ENCODE measurements around the gene DGKQ.

Gene DGKQ

DNA sequence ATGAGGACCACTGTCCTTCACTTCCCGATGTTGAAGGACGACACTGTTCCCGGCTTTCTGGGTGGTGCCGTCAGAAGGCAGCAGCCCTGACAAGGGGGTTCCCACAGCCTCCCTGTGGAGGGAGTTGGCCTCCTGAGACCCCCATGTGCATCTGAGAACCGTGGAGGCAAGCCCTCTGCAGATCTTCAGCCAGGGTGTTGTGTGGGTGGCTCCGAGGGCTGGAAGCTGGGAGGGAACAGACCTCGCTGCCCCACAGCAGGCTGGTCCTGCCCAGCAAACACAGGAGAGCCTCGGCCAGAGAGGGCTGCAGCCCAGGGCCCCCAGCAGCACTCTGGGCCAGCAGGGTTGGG is 16.2 kb downstream of the DGKQ start:
- no peaks in the 10 kb centered on the region for H3K9me2 ChIP-seq (replicated peaks; ENCODE audit: insufficient read depth, low read length)
- H3K9me3 ChIP-seq (replicated peaks; ENCODE audit: insufficient read depth, low read length) = no peaks in the 10 kb centered on the region
- no peaks in the 10 kb centered on the region for H3K79me2 ChIP-seq (ENCODE audit: low read length)
- no peak overlapping the region for H3K4me2 ChIP-seq (ENCODE audit: low read depth, low read length)
- H3K27ac ChIP-seq (ENCODE audit: low read length) = no peak overlapping the region
- no peaks in the 10 kb centered on the region for H3K4me1 ChIP-seq (ENCODE audit: low read length)
- H2AFZ ChIP-seq (ENCODE audit: low read length) = no peak overlapping the region
- no peaks in the 10 kb centered on the region for H3K27me3 ChIP-seq (replicated peaks; ENCODE audit: insufficient read depth, low read length)
- H3K9ac ChIP-seq (ENCODE audit: low read length) = no peak overlapping the region
- H3F3A ChIP-seq (ENCODE audit: insufficient read depth, low read length) = no peaks in the 10 kb centered on the region
- H3K4me3 ChIP-seq (ENCODE audit: low read length) = no peak overlapping the region
- no peaks in the 10 kb centered on the region for H3K36me3 ChIP-seq (replicated peaks; ENCODE audit: insufficient read depth, low read length)
- no peak for DNase-seq
- TF ChIP-seq, protein P1, sequence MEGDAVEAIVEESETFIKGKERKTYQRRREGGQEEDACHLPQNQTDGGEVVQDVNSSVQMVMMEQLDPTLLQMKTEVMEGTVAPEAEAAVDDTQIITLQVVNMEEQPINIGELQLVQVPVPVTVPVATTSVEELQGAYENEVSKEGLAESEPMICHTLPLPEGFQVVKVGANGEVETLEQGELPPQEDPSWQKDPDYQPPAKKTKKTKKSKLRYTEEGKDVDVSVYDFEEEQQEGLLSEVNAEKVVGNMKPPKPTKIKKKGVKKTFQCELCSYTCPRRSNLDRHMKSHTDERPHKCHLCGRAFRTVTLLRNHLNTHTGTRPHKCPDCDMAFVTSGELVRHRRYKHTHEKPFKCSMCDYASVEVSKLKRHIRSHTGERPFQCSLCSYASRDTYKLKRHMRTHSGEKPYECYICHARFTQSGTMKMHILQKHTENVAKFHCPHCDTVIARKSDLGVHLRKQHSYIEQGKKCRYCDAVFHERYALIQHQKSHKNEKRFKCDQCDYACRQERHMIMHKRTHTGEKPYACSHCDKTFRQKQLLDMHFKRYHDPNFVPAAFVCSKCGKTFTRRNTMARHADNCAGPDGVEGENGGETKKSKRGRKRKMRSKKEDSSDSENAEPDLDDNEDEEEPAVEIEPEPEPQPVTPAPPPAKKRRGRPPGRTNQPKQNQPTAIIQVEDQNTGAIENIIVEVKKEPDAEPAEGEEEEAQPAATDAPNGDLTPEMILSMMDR (IDR thresholded peaks at IDR 0.05; ENCODE audit: low read length) = no peak
- TF ChIP-seq EZH2 (optimal IDR thresholded peaks at IDR 0.05; ENCODE audit: low read depth, low read length) = no peak
- H4K20me1 ChIP-seq (ENCODE audit: insufficient read depth, low read length) = no peaks in the 10 kb centered on the region

DNA sequence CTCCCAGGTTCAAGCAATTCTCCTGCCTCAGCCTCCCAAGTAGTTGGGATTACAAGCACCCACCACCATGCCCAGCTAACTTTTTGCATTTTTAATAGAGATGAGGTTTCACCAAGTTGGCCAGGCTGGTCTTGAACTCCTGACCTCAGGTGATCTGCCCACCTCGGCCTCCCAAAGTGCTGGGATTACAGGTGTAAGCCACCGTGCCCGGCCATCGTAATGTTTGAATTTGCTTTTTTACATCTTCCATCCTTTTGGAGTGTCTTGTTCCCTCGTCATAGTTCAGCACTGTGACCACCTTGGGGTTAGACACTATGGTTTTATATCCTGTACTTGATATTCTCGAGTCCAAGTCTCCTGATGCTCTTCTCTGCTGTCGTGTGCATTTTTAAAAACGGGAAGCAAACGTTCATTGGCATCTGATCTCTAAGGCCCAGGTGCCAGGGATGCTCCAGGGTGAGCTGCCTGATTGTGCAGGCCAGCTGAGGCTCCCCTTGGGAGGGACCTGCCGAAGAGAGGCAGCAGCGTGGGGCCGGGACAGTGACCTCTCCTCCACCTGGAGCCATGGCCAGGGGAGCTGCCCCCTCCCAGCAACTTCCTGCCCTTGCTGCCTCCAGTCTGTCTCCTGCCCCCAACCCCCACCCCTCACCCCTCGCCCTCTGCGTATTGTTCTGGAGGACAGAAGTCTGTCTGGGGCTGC is 16.7 kb downstream of the DGKQ start:
- Histone ChIP-seq H3K4me3 (ENCODE audit: low read length) (no peak overlapping the region), H4K20me1 (ENCODE audit: insufficient read depth, low read length) (no peaks in the 10 kb centered on the region), H2AFZ (ENCODE audit: low read length) (no peak overlapping the region), H3K36me3 (replicated peaks; ENCODE audit: insufficient read depth, low read length) (no peaks in the 10 kb centered on the region), H3K9ac (ENCODE audit: low read length) (no peak overlapping the region), H3K4me2 (ENCODE audit: low read depth, low read length) (no peak overlapping the region), H3K9me2 (replicated peaks; ENCODE audit: insufficient read depth, low read length) (no peaks in the 10 kb centered on the region), H3F3A (ENCODE audit: insufficient read depth, low read length) (no peaks in the 10 kb centered on the region), H3K27me3 (replicated peaks; ENCODE audit: insufficient read depth, low read length) (no peaks in the 10 kb centered on the region), H3K9me3 (replicated peaks; ENCODE audit: insufficient read depth, low read length) (no peaks in the 10 kb centered on the region), H3K4me1 (ENCODE audit: low read length) (no peaks in the 10 kb centered on the region), H3K79me2 (ENCODE audit: low read length) (no peaks in the 10 kb centered on the region), H3K27ac (ENCODE audit: low read length) (no peak overlapping the region)
- TF ChIP-seq, protein P1 (IDR thresholded peaks at IDR 0.05; ENCODE audit: low read length) = no peak
- no peak for TF ChIP-seq EZH2 (optimal IDR thresholded peaks at IDR 0.05; ENCODE audit: low read depth, low read length)
- TF ChIP-seq EZH2phosphoT487 (IDR thresholded peaks at IDR 0.05; ENCODE audit: low read length) = no peak
- DNase-seq = no peak

DNA sequence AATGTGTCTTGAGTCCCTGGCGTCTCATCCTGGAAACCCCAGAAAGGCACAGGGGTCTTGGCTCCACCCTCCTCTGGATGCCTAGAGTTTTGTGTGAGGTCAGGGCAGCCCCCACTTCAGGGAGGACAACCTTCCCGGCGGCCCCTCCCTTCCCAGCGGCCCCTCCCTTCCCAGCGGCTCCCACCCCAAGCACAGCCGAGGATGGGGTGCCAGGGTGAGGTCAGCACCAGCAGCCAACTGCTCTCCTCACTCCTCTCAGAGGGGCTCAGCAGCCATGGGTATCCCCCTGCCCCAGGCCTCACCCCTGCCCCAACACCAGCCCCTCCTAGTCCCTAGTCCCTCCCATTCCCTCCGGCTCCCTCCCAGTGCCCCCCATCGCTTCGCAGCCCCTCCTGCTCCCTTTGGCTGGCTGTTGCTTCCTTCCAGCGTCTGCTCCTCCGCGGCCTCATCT is 17.4 kb downstream of the DGKQ start:
- no peak overlapping the region for H3K4me2 ChIP-seq (ENCODE audit: low read depth, low read length)
- no peaks in the 10 kb centered on the region for H3K9me3 ChIP-seq (replicated peaks; ENCODE audit: insufficient read depth, low read length)
- H3K9ac ChIP-seq (ENCODE audit: low read length) = no peak overlapping the region
- H3K79me2 ChIP-seq (ENCODE audit: low read length) = no peaks in the 10 kb centered on the region
- TF ChIP-seq, protein P1 (IDR thresholded peaks at IDR 0.05; ENCODE audit: low read length) = no peak
- TF ChIP-seq EZH2phosphoT487 (IDR thresholded peaks at IDR 0.05; ENCODE audit: low read length) = no peak
- no peak for TF ChIP-seq EZH2 (optimal IDR thresholded peaks at IDR 0.05; ENCODE audit: low read depth, low read length)
- H3F3A ChIP-seq (ENCODE audit: insufficient read depth, low read length) = no peaks in the 10 kb centered on the region
- no peak overlapping the region for H3K4me3 ChIP-seq (ENCODE audit: low read length)
- H3K4me1 ChIP-seq (ENCODE audit: low read length) = no peaks in the 10 kb centered on the region
- no peak for DNase-seq
- no peaks in the 10 kb centered on the region for H4K20me1 ChIP-seq (ENCODE audit: insufficient read depth, low read length)
- no peak overlapping the region for H2AFZ ChIP-seq (ENCODE audit: low read length)
- H3K27me3 ChIP-seq (replicated peaks; ENCODE audit: insufficient read depth, low read length) = no peaks in the 10 kb centered on the region
- no peak overlapping the region for H3K27ac ChIP-seq (ENCODE audit: low read length)
- no peaks in the 10 kb centered on the region for H3K36me3 ChIP-seq (replicated peaks; ENCODE audit: insufficient read depth, low read length)
- H3K9me2 ChIP-seq (replicated peaks; ENCODE audit: insufficient read depth, low read length) = no peaks in the 10 kb centered on the region
